HL-60/S4 (cell line): ENCODE data around the gene FAM180B.

ENCODE experiments used
- in situ Hi-C: fragments of 300-500 bp; cut with MboI; formaldehyde crosslinking; loops from 2 replicates; pipeline ENCODE4 v1.14.3; 2022; ENCODE audit warnings: low sequenced_read_pairs

The FAM180B gene

DNA sequence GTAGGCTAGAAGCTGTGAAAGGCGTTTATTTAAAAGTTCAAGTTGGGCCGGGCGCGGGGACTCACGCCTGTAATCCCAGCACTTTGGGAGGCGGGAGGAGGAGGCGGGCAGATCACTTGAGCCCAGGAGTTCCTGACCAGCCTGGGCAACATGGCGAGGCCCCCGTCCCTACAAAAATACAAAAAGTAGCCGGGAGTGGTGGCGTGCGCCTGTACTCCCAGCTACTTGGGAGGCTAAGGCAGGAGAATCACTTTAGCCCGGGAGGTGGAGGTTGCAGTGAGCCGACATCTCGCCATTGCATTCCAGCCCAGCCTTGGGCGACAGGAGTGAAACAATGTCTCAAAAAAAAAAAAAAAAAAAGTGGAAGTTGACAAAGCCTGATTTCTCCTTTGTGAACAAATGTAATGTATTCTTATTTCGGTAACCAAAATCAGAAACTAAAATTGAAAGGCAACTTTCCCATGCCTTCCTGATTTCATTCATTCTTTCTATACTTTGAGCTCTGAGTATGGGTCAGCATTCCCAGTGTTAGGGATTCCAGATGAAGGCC is 20.3 kb upstream of the FAM180B start:
- in situ Hi-C loops: no loop called here

DNA sequence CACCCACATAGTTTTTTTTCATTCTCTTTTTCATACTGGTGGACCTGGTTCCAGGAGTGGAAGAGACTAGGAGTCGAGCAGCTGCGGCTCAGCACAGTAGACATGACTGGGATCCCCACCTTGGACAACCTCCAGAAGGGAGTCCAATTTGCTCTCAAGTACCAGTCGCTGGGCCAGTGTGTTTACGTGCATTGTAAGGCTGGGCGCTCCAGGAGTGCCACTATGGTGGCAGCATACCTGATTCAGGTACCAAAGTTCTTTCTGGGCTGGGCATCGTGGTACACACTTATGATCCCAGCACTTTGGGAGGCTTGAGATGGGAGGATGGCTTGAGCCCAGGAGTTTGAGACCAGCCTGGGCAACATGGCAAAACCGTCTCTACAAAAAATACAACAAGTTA is 16.8 kb upstream of the FAM180B start:
- in situ Hi-C loops: no loop called here

GRCh38 chr11:47570651-47571356 is 15.7 kb upstream of the FAM180B start:
- in situ Hi-C loops: no loop called here

DNA sequence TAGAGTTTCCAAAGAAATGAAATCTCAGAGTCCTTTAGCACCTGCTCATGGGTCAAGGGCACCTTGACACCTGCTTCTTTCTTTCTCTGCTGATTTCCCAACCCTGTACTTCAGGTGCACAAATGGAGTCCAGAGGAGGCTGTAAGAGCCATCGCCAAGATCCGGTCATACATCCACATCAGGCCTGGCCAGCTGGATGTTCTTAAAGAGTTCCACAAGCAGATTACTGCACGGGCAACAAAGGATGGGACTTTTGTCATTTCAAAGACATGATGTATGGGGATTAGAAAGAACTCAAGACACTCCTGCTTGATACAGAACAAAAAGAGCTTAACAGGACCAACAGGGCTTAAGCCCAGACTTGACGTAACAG is 15.1 kb upstream of the FAM180B start:
- in situ Hi-C loops: no loop called here

DNA sequence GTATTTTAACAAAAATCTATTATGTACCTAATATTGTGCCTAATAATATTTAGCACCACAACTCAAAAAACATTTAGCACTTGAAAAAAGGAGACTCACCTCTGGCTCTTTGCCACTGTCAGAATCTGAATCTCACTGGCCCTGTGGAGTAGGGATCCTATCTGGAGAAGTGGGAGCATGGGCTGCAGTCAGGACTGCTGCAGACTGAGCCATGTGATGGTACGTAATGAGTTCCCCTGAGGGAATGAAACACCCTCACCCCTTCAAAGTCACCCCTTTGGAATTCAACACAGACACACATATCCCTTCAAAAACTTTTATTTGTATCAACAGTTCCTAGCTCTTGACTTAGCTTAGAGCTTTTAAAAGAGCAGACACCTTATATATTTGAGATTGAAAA is 14.6 kb upstream of the FAM180B start:
- in situ Hi-C loops: no loop called here

DNA sequence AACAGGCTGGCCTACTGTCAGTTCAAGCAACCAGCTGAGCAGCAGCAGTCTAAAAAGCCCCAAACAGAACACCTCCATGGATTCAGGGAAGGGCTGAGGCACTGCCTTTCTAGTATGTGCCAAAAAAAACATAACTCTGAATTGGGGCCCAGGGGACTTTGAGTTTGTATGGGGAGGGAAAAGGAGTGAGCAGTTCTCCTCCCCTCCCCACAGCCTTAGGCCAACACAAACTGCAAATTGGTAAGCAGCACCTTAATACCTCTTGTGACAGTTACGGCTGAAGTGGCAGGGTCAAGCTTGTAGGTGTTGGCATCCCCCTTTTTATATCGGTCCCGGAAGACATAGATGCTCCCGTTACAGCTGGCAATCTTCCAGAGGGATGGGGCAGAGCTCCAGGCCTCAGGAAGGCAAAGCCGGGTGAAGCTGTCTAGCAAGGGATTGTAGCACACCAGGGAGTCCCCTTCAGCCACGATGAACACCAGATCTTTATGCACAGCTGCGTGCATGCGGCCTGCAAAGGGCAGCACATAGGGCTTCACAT is 13.7 kb upstream of the FAM180B start:
- in situ Hi-C loops: no loop called here

GRCh38 chr11:47573321-47573720 is 13.2 kb upstream of the FAM180B start:
- in situ Hi-C loops: no loop called here

- in situ Hi-C loops: no loop called here
Measured at GRCh38 chr11:47577460-47578041, 8.9 kb upstream of the FAM180B start.

- in situ Hi-C loops: no loop called here
Measured at GRCh38 chr11:47578524-47579494, 7.7 kb upstream of the FAM180B start, which contains the start of the genes KBTBD4 and NDUFS3. TSS of gene KBTBD4 (minus strand) at chr11:47578970. CDS start at chr11:47578951, 19 bp downstream. TSS of gene NDUFS3 (plus strand) at chr11:47579074. CDS start at chr11:47579092, 18 bp downstream.

GRCh38 chr11:47583844-47584243 is 2.6 kb upstream of the FAM180B start:
- in situ Hi-C loops: no loop called here

DNA sequence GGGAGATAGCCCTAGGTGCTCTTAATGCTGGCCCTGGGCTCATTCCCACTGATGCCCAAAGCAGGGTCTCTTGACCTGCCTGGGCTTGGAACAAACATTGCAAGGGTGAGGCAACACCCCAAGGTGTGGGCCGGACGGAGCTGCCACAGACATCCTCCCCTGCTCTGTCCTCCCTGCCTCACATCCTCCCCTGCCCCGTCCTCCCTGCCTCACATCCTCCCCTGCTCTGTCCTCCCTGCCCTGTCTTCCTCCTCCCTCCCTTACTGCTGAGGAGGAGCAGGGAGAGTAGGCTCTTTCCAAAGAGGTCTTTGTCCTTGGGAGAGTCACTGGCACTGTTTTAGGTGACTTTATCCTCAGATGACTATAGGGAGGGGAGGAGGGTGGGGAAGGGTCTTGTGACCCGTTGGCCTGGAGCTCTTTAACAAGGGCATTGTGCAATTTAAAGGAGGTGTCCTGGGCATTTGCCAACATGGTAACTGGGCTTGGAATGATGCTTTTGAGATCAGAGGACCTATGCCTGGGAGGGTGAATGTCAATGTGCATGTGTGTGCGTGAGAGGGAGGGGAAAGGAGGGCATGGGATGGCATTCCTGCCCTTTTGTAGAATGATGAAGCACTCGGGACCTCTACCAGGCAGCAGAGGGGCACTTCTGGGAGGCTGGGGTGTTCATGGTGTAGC is 700 bp downstream of the FAM180B start:
- in situ Hi-C loops: no loop called here

GRCh38 chr11:47587723-47588326 is 1.3 kb downstream of the FAM180B start:
- in situ Hi-C loops: no loop called here

DNA sequence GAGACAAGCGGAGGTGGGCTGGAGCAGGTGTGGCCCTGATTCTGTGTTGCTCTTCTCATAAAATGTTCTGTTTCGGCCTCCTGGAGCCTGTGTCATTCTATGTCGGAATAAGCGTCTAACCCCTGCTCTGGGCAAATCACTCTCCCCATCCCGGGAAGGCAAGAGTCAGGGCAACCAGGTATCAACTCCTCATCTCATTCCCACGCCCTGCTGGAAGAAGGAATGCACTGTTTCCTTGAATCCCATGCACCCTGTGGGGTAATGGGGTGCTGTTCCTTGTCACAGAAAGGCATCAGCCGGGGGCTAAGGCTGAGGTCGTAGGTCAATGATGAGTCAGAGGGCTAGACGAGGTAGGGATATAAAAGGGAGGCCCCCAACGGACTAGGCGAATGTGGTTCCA is 2.6 kb downstream of the FAM180B start:
- in situ Hi-C loops: no loop called here

- in situ Hi-C loops: no loop called here
Measured at GRCh38 chr11:47589584-47589976, 3.1 kb downstream of the FAM180B start.

DNA sequence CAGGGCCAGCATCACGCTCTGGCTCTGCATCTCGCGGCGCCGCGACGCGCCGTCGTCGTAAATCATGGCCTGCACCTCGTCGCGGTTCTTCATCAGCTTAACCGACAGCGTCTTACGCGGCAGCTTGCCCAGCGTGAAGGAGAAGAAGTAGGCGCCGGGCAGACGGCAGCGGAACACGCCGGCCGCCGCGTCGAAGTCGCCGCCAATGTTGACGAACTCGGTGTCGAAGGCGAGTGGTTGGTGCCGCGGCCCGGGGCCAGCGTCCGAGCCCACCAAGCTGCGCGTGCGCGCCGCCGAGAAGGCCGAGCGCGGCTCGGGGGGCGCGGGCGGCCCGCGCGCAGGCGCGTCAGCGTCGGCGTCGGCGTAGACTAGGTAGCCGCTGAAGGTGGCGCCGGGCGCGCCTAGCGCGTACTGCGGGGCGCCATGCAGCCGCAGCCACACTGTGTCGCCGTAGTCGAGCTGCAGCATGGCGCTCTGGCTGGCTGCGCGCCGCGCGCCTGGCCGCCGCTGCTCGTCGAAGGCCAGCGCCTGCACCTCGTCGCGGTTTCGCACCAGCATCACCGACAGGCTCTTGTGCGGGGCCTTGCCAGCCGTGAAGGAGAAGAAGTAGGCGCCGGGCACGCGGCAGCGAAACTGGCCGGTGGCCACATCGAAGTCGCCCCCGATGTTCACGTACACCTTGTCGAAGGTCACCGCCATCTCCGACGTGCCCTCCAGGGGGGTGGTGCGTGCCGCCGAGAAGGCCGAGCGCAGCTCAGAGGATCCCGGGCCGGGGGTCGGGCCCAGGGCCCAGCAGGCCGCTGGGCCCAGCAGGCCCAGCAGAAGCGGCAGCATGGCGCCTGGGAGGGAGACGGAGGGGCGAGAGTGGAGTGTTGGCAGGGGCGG is 3.7 kb downstream of the FAM180B start:
- in situ Hi-C loops: no loop called here

DNA sequence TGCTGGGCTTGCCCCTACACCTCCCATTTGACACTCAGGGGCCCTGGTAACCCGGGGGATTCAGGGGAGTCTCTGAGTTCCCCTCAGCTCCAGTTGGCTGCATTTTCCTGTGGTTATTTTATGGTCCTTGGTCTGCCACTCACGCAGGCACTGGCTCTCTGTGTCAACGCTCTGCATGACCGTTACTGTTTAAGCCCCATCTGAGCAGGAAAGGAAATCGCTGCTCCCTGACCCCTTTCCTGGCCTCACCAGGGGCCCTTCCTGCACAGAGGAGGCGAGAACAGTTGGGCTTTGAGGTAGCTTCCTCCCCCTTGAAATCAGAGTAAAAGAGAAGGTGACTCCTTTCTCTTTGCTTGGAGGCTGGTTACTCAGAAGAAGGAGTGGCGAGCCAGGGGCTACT is 5.3 kb downstream of the FAM180B start:
- in situ Hi-C loops: no loop called here

- in situ Hi-C loops: no loop called here
Measured at GRCh38 chr11:47592251-47592650, 5.8 kb downstream of the FAM180B start.

DNA sequence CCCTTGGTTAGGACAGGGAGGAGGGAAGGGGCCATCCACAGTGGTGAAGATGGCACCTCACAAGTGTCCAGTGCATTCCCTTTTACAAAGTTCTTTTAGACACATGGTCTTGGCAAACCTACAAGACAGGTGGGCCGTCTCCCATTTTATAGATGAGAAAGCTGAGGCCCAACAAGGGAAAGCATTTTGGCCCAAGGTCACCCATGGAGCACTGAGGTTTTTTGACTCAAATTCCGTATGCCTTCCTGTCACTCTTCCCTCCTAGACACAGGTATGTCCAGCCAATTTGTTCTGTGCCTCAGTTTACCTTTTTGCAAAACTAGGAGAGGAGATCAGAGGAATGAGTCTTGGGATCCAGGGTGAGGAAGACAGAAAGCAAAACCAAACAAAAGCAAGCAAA is 6.5 kb downstream of the FAM180B start:
- in situ Hi-C loops: no loop called here

DNA sequence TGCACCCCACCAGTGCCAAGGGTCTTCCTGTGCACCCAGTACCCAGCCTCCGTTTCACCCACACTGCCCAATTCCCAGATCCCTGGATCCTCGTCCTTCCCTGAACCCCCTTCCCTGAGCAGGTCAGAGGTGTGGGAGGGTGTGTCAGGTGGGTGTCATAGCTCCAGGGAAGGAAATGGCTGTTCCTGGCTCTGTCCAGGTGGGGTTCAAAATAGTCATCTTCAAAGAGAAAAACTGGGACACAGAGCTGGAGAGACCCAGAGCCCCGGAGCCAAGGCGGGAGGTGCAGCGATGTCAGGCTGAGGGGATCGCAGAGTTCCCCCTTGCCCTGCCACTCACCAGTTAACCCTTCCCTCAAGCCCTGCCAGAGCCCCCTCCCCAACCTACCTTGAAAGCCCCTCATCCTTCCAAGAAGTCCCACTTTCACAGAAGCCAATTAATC is 7.0 kb downstream of the FAM180B start:
- in situ Hi-C loops: no loop called here
